SK-N-SH treated with all-trans-retinoic acid at 6 μM for 48 hours (cell line): ENCODE data around the gene GLIS1.
A peak's percentile ranks its signal among the peaks of the same experiment; 100 is the strongest.

Experiments
- ATAC-seq: fragments of 200-7000 bp; cut with Tn5 transposase; 3 replicates; pipeline ENCODE4 v1.9.1; 2020; ENCODE audit warnings: mild to moderate bottlenecking, moderate library complexity
- ARNTL ChIP-seq: fragments of 450-650 bp; formaldehyde crosslinking; IDR thresholded peaks from 2 replicates; pipeline ENCODE4 v1.5.0; 2020; ENCODE audit warnings: low read depth, mild to moderate bottlenecking, moderate library complexity, borderline replicate concordance
- BACH2 ChIP-seq: fragments of 250-450 bp; sonication (Bioruptor Pico); IDR thresholded peaks from 2 replicates; pipeline ENCODE4 v1.9.0; 2021; ENCODE audit warnings: mild to moderate bottlenecking, borderline replicate concordance
- CSDC2 ChIP-seq: fragments of 250-450 bp; sonication (Bioruptor Pico); IDR thresholded peaks from 2 replicates; pipeline ENCODE4 v1.5.0; 2020; ENCODE audit warnings: mild to moderate bottlenecking, moderate library complexity
- ESRRG ChIP-seq: fragments of 250-450 bp; sonication (Bioruptor Pico); IDR thresholded peaks from 2 replicates; pipeline ENCODE4 v1.6.1; 2021; ENCODE audit warnings: mild to moderate bottlenecking
- GLIS3 ChIP-seq: fragments of 250-450 bp; sonication (Bioruptor Pico); IDR thresholded peaks from 2 replicates; pipeline ENCODE4 v1.5.0; 2020; ENCODE audit warnings: mild to moderate bottlenecking, moderate library complexity
- ISL1 ChIP-seq: fragments of 250-450 bp; sonication (Bioruptor Pico); IDR thresholded peaks from 2 replicates; pipeline ENCODE4 v2.1.2; 2022; ENCODE audit warnings: mild to moderate bottlenecking, moderate library complexity
- OSR1 ChIP-seq: fragments of 250-450 bp; sonication (Bioruptor Pico); IDR thresholded peaks from 2 replicates; pipeline ENCODE4 v1.8.0; 2022; ENCODE audit warnings: moderate library complexity, mild to moderate bottlenecking, inconsistent platforms
- PPARA ChIP-seq: fragments of 250-450 bp; sonication (Bioruptor Pico); IDR thresholded peaks from 2 replicates; pipeline ENCODE4 v1.5.0; 2020; ENCODE audit warnings: mild to moderate bottlenecking, borderline replicate concordance
- RARB ChIP-seq: fragments of 250-450 bp; sonication (Bioruptor Pico); IDR thresholded peaks from 2 replicates; pipeline ENCODE4 v1.8.0; 2021; ENCODE audit warnings: mild to moderate bottlenecking, moderate library complexity
- SNAI2 ChIP-seq: fragments of 250-450 bp; sonication (Bioruptor Pico); IDR thresholded peaks from 2 replicates; pipeline ENCODE4 v1.5.0; 2020; ENCODE audit warnings: mild to moderate bottlenecking, moderate library complexity
- TCF4 ChIP-seq: fragments of 250-450 bp; sonication (Bioruptor Pico); IDR thresholded peaks from 2 replicates; pipeline ENCODE4 v1.8.0; 2021; ENCODE audit warnings: mild to moderate bottlenecking, moderate library complexity, borderline replicate concordance
- TOX ChIP-seq: fragments of 250-450 bp; sonication (Bioruptor Pico); IDR thresholded peaks from 2 replicates; pipeline ENCODE4 v1.8.0; 2021; ENCODE audit warnings: mild to moderate bottlenecking, moderate library complexity, borderline replicate concordance
- ZC3H10 ChIP-seq: fragments of 250-450 bp; sonication (Bioruptor Pico); IDR thresholded peaks from 2 replicates; pipeline ENCODE4 v1.5.1; 2021; ENCODE audit warnings: mild to moderate bottlenecking, moderate library complexity
- ZFP3 ChIP-seq: fragments of 250-450 bp; sonication (Bioruptor Pico); IDR thresholded peaks from 2 replicates; pipeline ENCODE4 v1.5.0; 2020; ENCODE audit warnings: mild to moderate bottlenecking, moderate library complexity
- ZFP30 ChIP-seq: fragments of 450-650 bp; formaldehyde crosslinking; IDR thresholded peaks from 2 replicates; pipeline ENCODE4 v1.5.0; 2022; ENCODE audit warnings: mild to moderate bottlenecking, moderate library complexity
- ZNF565 ChIP-seq: fragments of 450-650 bp; formaldehyde crosslinking; conservative IDR thresholded peaks from 2 replicates; pipeline ENCODE4 v1.5.0; 2020; ENCODE audit warnings: low read depth, mild to moderate bottlenecking, moderate library complexity
- ZNF70 ChIP-seq: fragments of 450-650 bp; formaldehyde crosslinking; IDR thresholded peaks from 2 replicates; pipeline ENCODE4 v1.5.0; 2020; ENCODE audit warnings: mild to moderate bottlenecking, moderate library complexity
- ZNF8 ChIP-seq: fragments of 450-650 bp; formaldehyde crosslinking; IDR thresholded peaks from 2 replicates; pipeline ENCODE4 v1.5.0; 2020; ENCODE audit warnings: mild to moderate bottlenecking, moderate library complexity
- TF ChIP-seq, protein P1 (sequence below): fragments of 250-450 bp; sonication (Bioruptor Pico); IDR thresholded peaks from 2 replicates; pipeline ENCODE4 v1.8.0; 2020; ENCODE audit warnings: mild to moderate bottlenecking, moderate library complexity, borderline replicate concordance
- TF ChIP-seq, protein P2 (sequence below): fragments of 250-450 bp; sonication (Bioruptor Pico); IDR thresholded peaks from 2 replicates; pipeline ENCODE4 v1.5.0; 2020; ENCODE audit warnings: mild to moderate bottlenecking, moderate library complexity
- TF ChIP-seq, protein P3 (sequence below): fragments of 250-450 bp; sonication (Bioruptor Pico); IDR thresholded peaks from 2 replicates; pipeline ENCODE4 v1.5.1; 2020; ENCODE audit warnings: low read depth, mild to moderate bottlenecking, moderate library complexity
- TF ChIP-seq, protein P4 (sequence below): fragments of 250-450 bp; sonication (Bioruptor Pico); IDR thresholded peaks from 2 replicates; pipeline ENCODE4 v1.5.1; 2021; ENCODE audit warnings: mild to moderate bottlenecking, moderate library complexity
- TF ChIP-seq, protein P5 (sequence below): fragments of 250-450 bp; sonication (Bioruptor Pico); IDR thresholded peaks from 2 replicates; pipeline ENCODE4 v1.8.0; 2021; ENCODE audit warnings: low read depth, mild to moderate bottlenecking, moderate library complexity, borderline replicate concordance

The GLIS1 gene

DNA sequence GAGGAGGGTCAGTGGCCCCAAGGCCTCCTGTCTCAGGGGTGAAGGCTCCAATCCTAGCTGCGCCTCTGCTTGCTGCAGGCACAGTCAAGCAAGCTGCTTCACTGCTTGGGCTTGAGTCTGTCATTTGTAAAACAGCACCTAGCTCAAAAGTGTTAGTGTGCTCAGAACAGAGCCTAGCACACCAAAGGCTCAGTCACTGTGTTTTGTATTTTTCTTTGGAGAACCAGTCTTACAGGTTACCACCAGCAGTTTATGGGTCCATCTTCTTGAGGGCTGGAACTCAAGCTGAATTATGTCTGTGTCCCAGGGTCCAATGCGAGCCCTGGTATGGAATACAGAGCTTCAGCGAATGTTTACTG, 166.2 kb downstream of the GLIS1 start:
- TF ChIP-seq, protein P1, sequence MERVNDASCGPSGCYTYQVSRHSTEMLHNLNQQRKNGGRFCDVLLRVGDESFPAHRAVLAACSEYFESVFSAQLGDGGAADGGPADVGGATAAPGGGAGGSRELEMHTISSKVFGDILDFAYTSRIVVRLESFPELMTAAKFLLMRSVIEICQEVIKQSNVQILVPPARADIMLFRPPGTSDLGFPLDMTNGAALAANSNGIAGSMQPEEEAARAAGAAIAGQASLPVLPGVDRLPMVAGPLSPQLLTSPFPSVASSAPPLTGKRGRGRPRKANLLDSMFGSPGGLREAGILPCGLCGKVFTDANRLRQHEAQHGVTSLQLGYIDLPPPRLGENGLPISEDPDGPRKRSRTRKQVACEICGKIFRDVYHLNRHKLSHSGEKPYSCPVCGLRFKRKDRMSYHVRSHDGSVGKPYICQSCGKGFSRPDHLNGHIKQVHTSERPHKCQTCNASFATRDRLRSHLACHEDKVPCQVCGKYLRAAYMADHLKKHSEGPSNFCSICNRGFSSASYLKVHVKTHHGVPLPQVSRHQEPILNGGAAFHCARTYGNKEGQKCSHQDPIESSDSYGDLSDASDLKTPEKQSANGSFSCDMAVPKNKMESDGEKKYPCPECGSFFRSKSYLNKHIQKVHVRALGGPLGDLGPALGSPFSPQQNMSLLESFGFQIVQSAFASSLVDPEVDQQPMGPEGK (CRISPR knock-in tag): no peak
- TF ChIP-seq OSR1 (CRISPR knock-in tag): no peak
- TF ChIP-seq ARNTL (CRISPR knock-in tag): no peak
- TF ChIP-seq ISL1 (CRISPR knock-in tag): no peak
- no peak for TF ChIP-seq ZNF565 (CRISPR knock-in tag)
- no peak for TF ChIP-seq PPARA (CRISPR knock-in tag)
- TF ChIP-seq, protein P2, sequence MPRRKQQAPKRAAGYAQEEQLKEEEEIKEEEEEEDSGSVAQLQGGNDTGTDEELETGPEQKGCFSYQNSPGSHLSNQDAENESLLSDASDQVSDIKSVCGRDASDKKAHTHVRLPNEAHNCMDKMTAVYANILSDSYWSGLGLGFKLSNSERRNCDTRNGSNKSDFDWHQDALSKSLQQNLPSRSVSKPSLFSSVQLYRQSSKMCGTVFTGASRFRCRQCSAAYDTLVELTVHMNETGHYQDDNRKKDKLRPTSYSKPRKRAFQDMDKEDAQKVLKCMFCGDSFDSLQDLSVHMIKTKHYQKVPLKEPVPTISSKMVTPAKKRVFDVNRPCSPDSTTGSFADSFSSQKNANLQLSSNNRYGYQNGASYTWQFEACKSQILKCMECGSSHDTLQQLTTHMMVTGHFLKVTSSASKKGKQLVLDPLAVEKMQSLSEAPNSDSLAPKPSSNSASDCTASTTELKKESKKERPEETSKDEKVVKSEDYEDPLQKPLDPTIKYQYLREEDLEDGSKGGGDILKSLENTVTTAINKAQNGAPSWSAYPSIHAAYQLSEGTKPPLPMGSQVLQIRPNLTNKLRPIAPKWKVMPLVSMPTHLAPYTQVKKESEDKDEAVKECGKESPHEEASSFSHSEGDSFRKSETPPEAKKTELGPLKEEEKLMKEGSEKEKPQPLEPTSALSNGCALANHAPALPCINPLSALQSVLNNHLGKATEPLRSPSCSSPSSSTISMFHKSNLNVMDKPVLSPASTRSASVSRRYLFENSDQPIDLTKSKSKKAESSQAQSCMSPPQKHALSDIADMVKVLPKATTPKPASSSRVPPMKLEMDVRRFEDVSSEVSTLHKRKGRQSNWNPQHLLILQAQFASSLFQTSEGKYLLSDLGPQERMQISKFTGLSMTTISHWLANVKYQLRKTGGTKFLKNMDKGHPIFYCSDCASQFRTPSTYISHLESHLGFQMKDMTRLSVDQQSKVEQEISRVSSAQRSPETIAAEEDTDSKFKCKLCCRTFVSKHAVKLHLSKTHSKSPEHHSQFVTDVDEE (CRISPR knock-in tag): no peak
- TF ChIP-seq ZNF8: no peak
- TF ChIP-seq GLIS3 (CRISPR knock-in tag): no peak
- no peak for TF ChIP-seq ZFP30 (CRISPR knock-in tag)
- TF ChIP-seq, protein P3, sequence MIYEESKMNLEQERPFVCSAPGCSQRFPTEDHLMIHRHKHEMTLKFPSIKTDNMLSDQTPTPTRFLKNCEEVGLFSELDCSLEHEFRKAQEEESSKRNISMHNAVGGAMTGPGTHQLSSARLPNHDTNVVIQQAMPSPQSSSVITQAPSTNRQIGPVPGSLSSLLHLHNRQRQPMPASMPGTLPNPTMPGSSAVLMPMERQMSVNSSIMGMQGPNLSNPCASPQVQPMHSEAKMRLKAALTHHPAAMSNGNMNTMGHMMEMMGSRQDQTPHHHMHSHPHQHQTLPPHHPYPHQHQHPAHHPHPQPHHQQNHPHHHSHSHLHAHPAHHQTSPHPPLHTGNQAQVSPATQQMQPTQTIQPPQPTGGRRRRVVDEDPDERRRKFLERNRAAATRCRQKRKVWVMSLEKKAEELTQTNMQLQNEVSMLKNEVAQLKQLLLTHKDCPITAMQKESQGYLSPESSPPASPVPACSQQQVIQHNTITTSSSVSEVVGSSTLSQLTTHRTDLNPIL: no peak
- TF ChIP-seq TCF4 (CRISPR knock-in tag): no peak
- no peak for TF ChIP-seq RARB
- no peak for TF ChIP-seq TOX (CRISPR knock-in tag)
- no peak for TF ChIP-seq CSDC2
- no peak for TF ChIP-seq SNAI2 (CRISPR knock-in tag)
- TF ChIP-seq ZFP3: no peak
- no peak for TF ChIP-seq ESRRG
- TF ChIP-seq ZC3H10 (CRISPR knock-in tag): no peak
- TF ChIP-seq, protein P4, sequence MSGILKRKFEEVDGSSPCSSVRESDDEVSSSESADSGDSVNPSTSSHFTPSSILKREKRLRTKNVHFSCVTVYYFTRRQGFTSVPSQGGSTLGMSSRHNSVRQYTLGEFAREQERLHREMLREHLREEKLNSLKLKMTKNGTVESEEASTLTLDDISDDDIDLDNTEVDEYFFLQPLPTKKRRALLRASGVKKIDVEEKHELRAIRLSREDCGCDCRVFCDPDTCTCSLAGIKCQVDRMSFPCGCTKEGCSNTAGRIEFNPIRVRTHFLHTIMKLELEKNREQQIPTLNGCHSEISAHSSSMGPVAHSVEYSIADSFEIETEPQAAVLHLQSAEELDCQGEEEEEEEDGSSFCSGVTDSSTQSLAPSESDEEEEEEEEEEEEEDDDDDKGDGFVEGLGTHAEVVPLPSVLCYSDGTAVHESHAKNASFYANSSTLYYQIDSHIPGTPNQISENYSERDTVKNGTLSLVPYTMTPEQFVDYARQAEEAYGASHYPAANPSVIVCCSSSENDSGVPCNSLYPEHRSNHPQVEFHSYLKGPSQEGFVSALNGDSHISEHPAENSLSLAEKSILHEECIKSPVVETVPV (CRISPR knock-in tag): no peak
- TF ChIP-seq, all 23 proteins: peak for 0

DNA sequence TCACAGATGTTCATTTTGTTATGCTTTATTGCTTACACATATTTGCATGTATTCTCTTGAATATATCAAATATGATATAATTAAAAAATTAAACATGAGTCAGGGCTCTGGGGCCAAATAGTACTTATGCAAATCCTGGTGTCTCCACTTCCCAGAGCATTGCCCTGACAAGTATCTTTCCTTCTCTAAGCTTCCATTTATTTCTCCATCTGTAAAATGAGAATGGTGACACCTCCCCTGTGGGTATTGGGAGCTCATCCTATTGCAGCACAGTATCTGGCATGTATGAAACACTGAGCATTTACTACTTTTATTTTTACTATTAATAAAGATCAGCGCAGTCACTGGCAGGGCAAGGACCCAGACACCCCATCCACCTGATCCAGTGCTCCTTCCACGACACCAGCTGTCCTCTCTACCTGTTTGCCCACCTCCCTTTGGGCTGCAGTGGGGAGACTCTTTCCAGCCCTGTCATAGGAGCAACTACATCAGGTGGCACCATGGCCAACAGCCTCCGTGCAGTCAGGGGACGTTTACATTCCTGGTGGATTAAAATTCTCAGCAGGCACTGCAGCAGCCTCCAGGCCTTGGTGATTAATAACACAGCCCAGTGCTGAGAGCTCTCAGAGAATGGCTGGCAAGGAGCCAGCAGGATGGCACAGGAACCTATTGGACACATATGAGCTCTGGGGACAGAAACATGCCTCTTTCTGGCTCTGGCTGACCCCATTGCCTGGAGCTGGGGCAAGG, 166.7 kb downstream of the GLIS1 start:
- peak; percentile 90 for ATAC-seq
- TF ChIP-seq ZC3H10 (CRISPR knock-in tag) (no peak), ESRRG (no peak), OSR1 (CRISPR knock-in tag) (no peak), BACH2 (CRISPR knock-in tag) (no peak), ARNTL (CRISPR knock-in tag) (no peak), ZNF8 (no peak), ZFP30 (CRISPR knock-in tag) (no peak), ZNF70 (no peak), ZNF565 (CRISPR knock-in tag) (no peak), ZFP3 (no peak), TOX (CRISPR knock-in tag) (no peak), TCF4 (CRISPR knock-in tag) (peak; percentile 49; the same call in 1 of the 2 replicates), GLIS3 (CRISPR knock-in tag) (no peak), PPARA (CRISPR knock-in tag) (no peak), CSDC2 (no peak), ISL1 (CRISPR knock-in tag) (peak; percentile 36), SNAI2 (CRISPR knock-in tag) (no peak)
- TF ChIP-seq, protein P1 (CRISPR knock-in tag): no peak
- TF ChIP-seq, protein P5, sequence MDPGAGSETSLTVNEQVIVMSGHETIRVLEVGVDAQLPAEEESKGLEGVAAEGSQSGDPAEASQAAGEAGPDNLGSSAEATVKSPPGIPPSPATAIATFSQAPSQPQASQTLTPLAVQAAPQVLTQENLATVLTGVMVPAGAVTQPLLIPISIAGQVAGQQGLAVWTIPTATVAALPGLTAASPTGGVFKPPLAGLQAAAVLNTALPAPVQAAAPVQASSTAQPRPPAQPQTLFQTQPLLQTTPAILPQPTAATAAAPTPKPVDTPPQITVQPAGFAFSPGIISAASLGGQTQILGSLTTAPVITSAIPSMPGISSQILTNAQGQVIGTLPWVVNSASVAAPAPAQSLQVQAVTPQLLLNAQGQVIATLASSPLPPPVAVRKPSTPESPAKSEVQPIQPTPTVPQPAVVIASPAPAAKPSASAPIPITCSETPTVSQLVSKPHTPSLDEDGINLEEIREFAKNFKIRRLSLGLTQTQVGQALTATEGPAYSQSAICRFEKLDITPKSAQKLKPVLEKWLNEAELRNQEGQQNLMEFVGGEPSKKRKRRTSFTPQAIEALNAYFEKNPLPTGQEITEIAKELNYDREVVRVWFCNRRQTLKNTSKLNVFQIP (CRISPR knock-in tag): no peak
- TF ChIP-seq, protein P3: no peak

More for the DNA sequence above, 166.2 kb downstream of the GLIS1 start:
- ATAC-seq: peak; percentile 49
